ENCODE results near the gene SELENOS.
A peak's percentile ranks its signal among the peaks of the same experiment; 100 is the strongest.

SELENOS gene

DNA sequence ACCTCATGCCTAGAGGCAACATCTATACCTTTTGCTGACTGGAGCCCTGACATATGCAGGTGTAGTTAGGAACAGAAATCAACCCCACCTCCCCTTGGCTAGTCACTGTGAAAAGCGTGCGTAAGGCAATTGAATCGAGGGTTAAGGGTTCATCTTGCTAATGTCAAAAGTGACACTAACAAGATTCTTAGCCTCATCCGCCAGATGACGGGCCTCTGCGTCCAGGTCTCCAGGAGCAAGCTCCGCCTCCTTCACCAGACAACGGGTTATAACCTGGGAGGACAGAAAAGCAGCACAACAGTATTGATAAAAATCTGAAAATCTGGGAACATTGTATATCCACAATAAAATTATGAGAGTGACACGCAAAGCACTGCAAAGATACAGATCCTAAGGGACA lies 4.7 kb downstream of the SELENOS start:
- peaks cover 86% of the 10 kb centered on the region for H3K36me3 Mint-ChIP-seq
- H3K27ac Mint-ChIP-seq: no peak overlapping the region
- DNase-seq (ENCODE audit: low spot score in 2 of 2): no peak
- H3K4me3 Mint-ChIP-seq: no peak overlapping the region
- H3K9me3 Mint-ChIP-seq: no peaks in the 10 kb centered on the region
- H3K4me1 Mint-ChIP-seq: peaks cover 42% of the 10 kb centered on the region
- no peak for ATAC-seq

DNA sequence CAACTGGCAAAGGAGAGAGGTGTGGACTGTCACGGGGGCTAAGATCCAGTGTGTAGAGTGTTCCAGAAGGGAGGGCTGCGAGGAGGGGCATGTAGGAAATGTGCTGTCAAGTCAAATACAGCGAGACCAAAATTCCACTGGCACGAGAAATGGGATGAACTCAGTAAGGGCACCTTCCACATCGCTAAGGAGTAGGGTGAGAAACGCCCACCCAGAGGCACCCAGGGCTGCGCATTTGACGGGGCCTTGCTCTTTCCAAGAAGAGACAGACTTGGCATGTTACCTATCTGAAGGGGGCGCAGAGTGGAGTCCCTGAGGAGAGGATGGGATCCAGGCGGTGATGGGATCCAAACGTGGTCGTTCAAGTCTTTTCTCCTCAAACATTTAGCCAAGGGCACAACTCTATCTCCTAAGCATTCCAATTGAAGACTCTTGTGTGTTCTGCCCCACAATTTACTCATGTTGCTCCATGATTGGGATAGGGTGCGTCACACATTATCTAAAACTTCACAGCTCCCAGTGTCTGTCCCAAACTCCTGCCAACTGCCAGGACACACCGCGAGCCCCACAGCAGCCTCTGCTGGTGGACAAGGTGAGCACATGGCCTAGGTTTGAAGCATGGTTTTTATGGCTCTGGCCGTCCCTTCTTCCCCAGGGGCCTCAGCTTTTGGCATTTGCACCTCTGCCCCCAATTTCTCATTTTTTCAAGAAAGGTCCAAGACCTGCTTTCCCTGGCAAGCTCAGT lies 7.6 kb downstream of the SELENOS start:
- no peak overlapping the region for H3K4me3 Mint-ChIP-seq
- no peaks in the 10 kb centered on the region for H3K9me3 Mint-ChIP-seq
- no peak for ATAC-seq
- peaks cover 61% of the 10 kb centered on the region for H3K36me3 Mint-ChIP-seq
- no peak overlapping the region for H3K27ac Mint-ChIP-seq
- peaks cover 19% of the 10 kb centered on the region for H3K4me1 Mint-ChIP-seq
- DNase-seq (ENCODE audit: low spot score in 2 of 2): no peak

DNA sequence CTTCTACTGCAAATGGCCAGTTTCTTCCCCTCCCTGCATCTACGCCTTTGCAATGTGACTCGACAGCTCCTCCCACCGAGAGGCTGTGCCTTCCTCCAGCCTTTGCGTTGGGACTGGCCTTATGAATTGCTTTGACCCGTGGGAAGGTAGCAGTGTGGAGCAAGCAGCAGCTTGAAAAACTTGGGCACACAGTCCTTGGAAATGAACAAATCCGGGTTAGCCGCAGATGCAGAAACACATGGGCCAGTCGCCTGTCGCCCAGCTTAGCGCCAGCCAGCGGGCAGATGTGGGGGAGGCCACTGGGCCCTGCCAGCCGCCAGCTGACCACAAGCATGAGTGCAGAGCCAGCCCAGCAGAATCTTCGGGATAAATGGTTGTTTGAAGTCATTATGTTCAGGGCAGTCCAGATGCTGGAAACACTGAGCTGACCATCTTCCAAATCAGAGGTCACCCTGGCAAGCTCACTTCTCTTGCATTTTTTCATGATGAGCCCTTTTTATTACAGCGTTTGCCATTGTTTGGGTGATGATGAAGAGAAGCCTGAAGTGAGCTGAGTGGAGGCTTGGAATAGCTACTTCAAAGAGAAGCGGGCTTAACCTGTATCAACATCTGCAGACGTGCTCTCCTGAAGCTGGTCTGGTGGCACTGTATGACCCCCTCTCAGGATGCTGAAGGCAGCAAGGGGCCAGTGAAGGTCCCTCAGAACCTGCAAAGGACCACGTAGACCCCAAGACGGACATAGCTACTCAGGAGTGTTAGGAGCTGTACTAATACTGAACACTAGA lies 9.8 kb downstream of the SELENOS start:
- H3K4me3 Mint-ChIP-seq: no peak overlapping the region
- peaks cover 40% of the 10 kb centered on the region for H3K36me3 Mint-ChIP-seq
- H3K9me3 Mint-ChIP-seq: no peaks in the 10 kb centered on the region
- ATAC-seq: no peak
- no peak for DNase-seq (ENCODE audit: low spot score in 2 of 2)
- H3K27ac Mint-ChIP-seq: no peak overlapping the region
- peaks cover 13% of the 10 kb centered on the region for H3K4me1 Mint-ChIP-seq

DNA sequence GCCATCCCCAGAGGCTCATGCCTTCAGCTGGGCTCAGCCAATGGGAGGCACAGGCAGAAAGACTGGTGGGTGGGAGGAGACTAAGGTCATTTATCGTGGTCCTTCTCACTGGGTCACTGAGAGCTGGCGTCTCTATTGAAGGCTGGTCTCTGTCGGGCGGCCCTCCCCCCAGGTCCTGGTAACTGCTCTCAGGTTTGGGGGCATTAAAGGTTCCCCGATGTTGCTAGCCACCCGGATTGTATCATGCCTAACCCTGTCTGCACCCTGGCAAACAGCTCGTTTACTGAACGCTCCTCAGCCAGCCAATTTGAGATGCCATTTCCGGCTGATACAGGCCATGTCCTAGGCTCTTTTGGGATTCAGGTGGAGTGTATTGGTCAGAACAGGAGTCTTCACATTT lies 10.5 kb downstream of the SELENOS start:
- Mint-ChIP-seq H3K4me3 (no peak overlapping the region), H3K9me3 (no peaks in the 10 kb centered on the region), H3K4me1 (peaks cover 13% of the 10 kb centered on the region), H3K36me3 (peaks cover 32% of the 10 kb centered on the region), H3K27ac (no peak overlapping the region)
- no peak for DNase-seq (ENCODE audit: low spot score in 2 of 2)
- no peak for ATAC-seq

DNA sequence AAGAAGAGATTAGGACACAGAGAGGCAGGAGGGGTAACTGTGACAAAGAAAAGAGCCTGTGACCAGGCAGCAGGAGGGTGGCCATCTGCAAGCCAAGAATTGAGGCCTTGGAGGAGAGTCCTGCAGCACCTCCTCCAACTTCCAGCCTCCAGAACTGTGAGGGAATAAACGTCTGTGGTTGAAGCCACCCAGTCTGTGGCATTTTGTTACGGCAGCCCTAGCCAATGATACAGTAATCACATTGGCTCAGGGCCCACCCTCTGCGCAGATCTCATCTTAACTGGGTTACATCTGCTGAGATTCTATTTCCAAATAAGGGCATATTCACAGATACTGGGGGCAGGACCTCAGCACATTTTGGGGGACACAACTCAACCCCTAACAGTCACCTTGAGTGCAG lies 11.3 kb downstream of the SELENOS start:
- Mint-ChIP-seq H3K27ac (no peak overlapping the region), H3K4me1 (peaks cover 13% of the 10 kb centered on the region), H3K9me3 (no peaks in the 10 kb centered on the region), H3K4me3 (no peak overlapping the region), H3K36me3 (peaks cover 25% of the 10 kb centered on the region)
- no peak for ATAC-seq
- DNase-seq (ENCODE audit: low spot score in 2 of 2): no peak

DNA sequence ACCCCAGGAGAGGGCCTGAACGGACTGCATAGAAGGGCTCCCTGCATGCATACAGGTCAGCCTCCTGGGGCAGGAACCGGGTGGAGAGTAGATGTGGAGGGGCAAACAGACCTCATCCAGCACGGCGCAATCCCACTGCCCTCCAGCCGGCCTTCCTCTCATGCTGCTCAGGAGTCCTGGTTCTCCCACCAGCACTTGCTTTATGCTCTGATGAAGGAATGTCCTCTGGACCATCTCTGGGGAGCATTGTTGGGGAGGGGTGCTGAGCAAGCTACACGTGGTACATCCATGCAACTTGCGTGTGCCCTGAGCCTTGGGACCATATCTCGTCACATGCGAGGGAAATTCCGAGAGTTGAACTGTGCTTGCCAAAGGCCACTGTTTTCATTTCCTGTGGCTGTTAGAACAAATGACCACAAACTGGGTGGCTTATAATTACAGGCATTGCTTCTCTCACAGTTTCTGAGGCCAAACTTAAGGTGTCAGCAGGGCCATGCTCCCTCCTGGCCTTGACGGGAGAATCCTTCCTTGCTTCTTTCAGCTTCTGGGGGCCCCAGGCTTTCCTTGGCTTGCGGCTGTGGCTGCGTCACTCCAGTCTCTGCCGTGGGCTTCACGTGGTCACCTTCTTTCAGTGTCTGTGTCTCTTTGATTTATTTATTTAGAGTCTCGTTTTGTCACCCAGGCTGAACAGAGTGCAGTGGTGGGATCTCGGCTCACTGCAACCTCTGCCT lies 12.2 kb downstream of the SELENOS start:
- DNase-seq (ENCODE audit: low spot score in 2 of 2) (no peak), ATAC-seq (no peak)
- Mint-ChIP-seq H3K4me1 (peaks cover 13% of the 10 kb centered on the region), H3K36me3 (peaks cover 15% of the 10 kb centered on the region), H3K4me3 (no peak overlapping the region), H3K27ac (peak overlapping the region; percentile 40), H3K9me3 (no peaks in the 10 kb centered on the region)

DNA sequence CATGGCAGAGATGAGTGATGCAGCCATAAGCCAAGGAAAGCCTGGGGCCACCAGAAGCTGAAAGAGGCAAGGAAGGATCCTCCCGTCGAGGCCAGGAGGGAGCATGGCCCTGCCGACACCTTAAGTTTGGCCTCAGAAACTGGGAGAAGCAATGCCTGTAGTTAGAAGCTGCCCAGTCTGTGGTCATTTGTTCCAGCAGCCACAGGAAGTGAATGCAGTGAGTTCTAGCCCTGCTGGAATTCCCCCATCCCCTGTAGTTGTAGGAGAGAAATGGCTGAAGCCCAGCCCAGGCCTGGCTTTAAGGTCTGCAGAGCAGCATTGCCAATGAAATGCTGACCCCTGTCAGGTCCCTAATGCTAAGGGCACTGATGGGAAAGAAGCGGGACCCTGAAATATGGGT lies 13.3 kb downstream of the SELENOS start:
- Mint-ChIP-seq H3K4me1 (peaks cover 10% of the 10 kb centered on the region), H3K9me3 (no peaks in the 10 kb centered on the region), H3K36me3 (peaks cover 5% of the 10 kb centered on the region), H3K27ac (peak overlapping the region; percentile 40), H3K4me3 (no peak overlapping the region)
- peak; percentile 19 for ATAC-seq
- no peak for DNase-seq (ENCODE audit: low spot score in 2 of 2)

DNA sequence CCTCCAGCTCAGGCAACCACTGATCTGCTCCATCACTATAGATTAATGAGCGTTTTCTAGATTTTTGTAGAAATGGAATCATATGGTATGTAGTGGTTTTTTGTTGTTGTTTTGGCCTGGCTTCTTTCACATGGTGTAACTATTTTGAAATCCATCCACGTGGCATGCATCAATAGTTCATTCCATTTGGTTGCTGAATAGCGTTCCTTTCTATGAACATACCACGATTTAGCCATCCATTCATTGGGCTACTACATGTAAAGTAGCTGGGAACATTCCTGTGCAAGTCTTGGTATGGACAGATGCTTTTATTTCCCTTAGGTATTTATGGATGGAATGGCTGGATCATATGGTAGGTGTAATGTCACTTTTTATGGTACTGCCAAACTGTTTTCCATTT lies 14.7 kb downstream of the SELENOS start:
- Mint-ChIP-seq H3K36me3 (no peaks in the 10 kb centered on the region), H3K4me1 (peaks cover 6% of the 10 kb centered on the region), H3K9me3 (no peaks in the 10 kb centered on the region), H3K27ac (no peak overlapping the region), H3K4me3 (no peak overlapping the region)
- ATAC-seq: no peak
- no peak for DNase-seq (ENCODE audit: low spot score in 2 of 2)

DNA sequence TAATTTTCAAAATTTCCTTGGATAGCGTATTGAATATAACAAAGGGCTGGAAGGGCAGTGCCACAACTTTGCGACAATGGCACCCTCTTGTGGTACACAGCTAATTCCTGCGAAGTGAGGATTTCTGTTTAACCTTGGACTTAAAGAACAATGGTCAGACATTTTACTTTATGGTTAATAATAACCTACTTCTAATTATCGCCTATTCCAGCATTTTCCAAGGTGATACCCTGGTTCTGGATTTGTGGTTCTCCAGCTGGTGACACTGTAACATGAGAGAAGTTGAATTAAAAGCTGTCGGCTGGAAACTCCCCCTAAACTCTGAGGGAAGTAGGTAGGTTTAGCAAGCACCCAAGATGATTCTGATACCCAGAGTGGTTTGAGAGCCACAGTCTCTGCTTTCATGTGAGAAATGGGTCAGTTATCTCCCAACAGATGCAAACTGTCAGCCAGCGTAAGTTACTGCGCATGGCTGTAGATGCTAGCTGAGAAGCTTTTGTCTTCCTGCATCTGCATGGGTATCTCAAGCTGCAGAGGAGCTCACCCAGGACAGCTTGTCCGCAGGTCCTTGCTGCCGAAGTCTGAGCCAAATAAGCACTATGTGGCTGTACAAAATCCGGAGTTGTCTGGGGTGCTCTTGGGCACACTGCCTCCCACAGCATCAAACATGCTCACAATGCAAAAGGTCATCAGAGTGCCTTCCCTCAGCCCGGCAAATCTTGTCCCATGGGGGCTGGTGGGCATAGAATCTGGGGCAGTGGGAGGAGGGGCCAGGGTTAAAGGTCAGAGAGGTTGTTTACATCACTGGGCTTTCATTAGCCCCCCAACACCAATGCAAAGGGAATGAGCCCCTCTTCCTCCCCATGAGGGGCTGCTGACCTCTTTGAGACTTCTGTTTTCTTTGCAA lies 18.8 kb downstream of the SELENOS start:
- Mint-ChIP-seq H3K4me3 (no peak overlapping the region), H3K9me3 (no peaks in the 10 kb centered on the region), H3K4me1 (peaks cover 27% of the 10 kb centered on the region), H3K27ac (peak overlapping the region; percentile 74), H3K36me3 (no peaks in the 10 kb centered on the region)
- DNase-seq (ENCODE audit: low spot score in 2 of 2): no peak
- ATAC-seq: peak; percentile 62

DNA sequence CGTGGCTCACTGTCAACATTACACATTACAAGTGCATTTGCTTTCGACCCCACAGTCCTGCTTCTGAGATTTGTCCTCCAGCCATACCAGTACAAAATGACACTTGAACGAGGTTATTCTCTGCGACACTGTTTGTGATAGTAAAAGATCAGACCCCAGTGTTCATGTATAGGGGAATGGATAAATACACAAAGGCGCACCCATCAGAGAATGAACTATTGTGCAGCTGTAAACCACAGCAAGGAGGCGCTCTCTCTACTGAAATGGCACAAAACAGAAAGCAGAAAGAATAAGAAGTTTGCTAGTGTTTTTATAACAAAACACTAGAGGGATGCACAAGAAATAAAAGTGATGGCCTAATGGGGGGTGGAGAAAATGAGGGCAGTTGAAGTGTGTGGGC lies 20.5 kb downstream of the SELENOS start:
- ATAC-seq (no peak), DNase-seq (ENCODE audit: low spot score in 2 of 2) (no peak)
- Mint-ChIP-seq H3K36me3 (peaks cover 12% of the 10 kb centered on the region), H3K27ac (no peak overlapping the region), H3K4me1 (peaks cover 22% of the 10 kb centered on the region), H3K4me3 (no peak overlapping the region), H3K9me3 (no peaks in the 10 kb centered on the region)

DNA sequence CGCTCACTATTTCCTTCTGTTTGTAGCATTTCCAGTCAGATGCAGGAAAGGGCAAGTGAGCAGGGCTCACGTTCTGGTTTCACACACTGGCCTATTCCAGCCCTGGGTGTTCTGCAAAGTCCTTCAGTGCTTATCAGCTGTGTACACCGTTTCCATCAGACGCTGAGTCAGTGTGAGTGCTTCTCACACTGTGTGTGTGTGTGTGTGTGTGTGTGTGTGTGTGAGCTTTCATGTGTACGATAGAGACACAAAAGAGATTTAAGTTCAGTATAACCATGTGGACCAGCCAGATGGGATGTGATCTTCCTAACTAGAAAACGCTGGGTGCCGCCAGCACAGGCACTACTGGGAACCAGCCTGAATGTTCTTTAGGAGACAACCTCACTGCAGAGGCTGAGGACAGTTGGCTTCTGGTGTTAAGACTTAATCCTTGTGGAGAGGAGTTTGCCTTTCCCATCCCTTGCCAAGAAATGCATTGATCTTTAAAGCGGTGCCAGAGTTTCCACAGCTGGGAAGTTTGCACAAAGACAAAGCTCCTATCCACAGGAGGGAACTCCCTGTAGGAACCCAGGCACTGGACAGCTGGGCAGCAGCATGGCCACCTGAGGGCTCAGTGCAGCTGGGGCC lies 21.6 kb downstream of the SELENOS start:
- DNase-seq (ENCODE audit: low spot score in 2 of 2): no peak
- peak overlapping the region; percentile 23 for H3K4me3 Mint-ChIP-seq
- peak overlapping the region; percentile 26 for H3K27ac Mint-ChIP-seq
- peaks cover 18% of the 10 kb centered on the region for H3K36me3 Mint-ChIP-seq
- no peak for ATAC-seq
- no peaks in the 10 kb centered on the region for H3K9me3 Mint-ChIP-seq
- peaks cover 22% of the 10 kb centered on the region for H3K4me1 Mint-ChIP-seq

DNA sequence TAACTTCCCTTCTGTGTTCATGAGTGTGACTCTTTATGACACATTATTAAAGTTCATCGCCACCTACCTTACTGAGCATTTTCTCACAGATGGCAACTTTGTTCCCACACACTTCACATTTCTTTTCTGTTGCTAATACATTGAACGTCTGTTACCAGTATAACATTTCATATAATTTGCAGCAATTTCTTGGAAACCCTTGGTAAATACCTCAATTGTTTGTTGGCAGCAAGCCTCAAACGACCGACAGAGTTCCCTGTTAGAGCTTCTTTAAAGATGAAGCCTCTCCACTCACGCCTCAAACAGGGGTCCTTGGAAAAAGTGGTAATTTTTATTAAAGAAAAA lies 22.3 kb downstream of the SELENOS start:
- DNase-seq (ENCODE audit: low spot score in 2 of 2) (no peak), ATAC-seq (no peak)
- peaks cover 25% of the 10 kb centered on the region for H3K36me3 Mint-ChIP-seq
- H3K9me3 Mint-ChIP-seq: no peaks in the 10 kb centered on the region
- peaks cover 29% of the 10 kb centered on the region for H3K4me1 Mint-ChIP-seq
- H3K4me3 Mint-ChIP-seq: peak overlapping the region; percentile 23
- peak overlapping the region; percentile 26 for H3K27ac Mint-ChIP-seq

DNA sequence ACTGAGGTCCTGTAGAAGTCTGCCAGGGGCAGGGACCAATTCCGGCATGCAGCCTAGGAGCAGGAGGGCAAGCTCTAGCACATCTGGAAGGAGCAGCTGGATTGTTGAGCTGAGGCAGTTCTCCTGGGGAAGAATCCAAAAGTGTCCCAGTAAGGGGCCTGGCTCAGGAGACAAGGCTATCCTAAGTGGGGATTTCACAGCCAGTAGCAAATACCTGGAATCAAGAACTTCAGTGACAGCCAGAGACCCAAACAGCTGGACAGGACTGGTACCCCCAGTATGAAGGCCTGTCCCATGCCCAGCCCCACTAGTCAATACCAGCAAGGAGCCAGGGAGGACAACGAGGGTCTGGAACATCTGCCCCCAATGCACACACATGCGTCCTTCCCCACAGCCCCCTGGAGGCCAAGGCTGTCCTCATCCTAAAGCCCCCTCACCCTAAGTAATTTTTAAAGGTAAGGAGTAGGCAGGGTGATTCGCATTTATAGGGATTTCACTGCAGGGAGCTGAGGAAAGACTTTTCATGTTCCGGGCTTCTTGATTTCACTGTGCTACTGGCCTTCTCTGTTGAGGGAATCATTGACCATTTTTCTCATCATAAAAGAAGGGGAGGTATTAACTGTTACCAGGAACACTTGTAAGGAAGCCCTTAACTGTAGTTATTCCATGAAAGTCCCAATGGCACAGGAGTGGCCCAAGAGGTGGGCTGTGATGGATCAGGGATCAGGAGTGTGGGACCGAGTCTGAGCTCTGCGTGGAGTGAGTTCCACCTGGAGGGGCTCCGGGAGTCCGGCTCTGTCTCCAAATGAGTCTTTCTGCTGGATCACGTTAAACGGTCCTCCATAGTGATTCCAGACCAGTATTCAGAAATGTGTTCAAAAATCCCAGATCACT lies 22.9 kb downstream of the SELENOS start:
- H3K27ac Mint-ChIP-seq: peak overlapping the region; percentile 26

DNA sequence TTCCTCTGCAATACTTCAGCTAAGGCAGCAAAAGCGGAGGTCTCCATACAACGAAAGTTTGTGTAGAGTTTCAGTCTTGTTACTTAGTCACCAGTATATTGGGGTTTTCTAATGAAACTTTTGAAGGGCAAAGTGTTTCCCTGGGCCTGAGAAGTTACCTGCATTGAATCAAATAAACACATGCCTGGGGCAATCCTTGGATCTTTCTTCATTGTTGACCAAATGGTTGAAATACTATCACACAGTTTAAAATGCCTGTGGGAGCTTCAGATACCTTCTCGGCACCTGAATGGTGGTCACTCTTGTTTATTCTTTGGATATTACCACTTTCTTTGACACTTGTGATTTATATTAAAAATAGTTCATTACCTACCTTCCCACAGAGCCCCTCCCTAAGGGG lies 24.4 kb downstream of the SELENOS start:
- peaks cover 47% of the 10 kb centered on the region for H3K4me1 Mint-ChIP-seq
- H3K9me3 Mint-ChIP-seq: no peaks in the 10 kb centered on the region
- ATAC-seq (no peak), DNase-seq (ENCODE audit: low spot score in 2 of 2) (no peak)
- peaks cover 47% of the 10 kb centered on the region for H3K36me3 Mint-ChIP-seq
- H3K27ac Mint-ChIP-seq: peak overlapping the region; percentile 93
- peak overlapping the region; percentile 91 for H3K4me3 Mint-ChIP-seq

More for the DNA sequence above, 22.9 kb downstream of the SELENOS start:
- Mint-ChIP-seq H3K4me3 (peak overlapping the region; percentile 23), H3K9me3 (no peaks in the 10 kb centered on the region), H3K36me3 (peaks cover 31% of the 10 kb centered on the region), H3K4me1 (peaks cover 36% of the 10 kb centered on the region)
- DNase-seq (ENCODE audit: low spot score in 2 of 2) (no peak), ATAC-seq (no peak)
